ENCODE data around the gene FAM187B. TPM values are rescaled to one million over a fixed set of nuclear protein-coding genes. Genes with fewer than 3 reads are reported as not detected.

The FAM187B gene
- total RNA-seq, 1 donor from 2014 or later = not detected

DNA sequence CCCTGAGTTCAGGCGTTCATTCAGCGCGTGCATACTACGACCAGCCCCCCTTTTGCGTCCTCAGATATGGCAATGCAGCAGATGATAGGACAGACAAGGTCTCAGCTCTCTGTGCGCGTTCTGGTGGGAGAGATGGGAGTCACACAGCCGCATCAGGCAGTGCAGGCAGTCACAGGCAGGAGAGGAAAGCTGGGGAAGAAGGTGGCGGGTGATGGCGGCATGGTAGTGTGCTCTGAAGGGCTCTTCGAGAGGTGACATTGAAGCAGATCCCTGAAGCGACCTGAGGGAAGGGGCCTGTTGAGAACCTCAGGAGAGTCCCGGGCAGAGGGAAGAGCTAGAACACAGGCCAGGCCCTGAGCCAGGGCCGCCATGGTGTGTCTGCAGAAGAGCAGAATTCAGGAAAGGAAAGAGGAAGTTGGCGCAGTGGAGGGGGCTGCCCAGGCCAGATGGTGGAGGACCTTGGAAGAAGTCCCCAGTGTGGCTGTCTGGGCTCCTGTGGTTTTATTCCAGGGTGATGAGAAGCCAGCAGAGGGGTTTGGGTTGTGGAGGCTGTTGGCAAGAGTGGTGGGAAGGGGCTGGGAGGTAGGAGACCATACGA is 43.7 kb upstream of the FAM187B start:
- H3K27ac Mint-ChIP-seq (ENCODE audit: unreplicated experiment) = no peak overlapping the region
- no peaks in the 10 kb centered on the region for H3K27me3 Mint-ChIP-seq (ENCODE audit: low read depth)
- peaks cover 31% of the 10 kb centered on the region for H3K36me3 Mint-ChIP-seq (ENCODE audit: low read depth)
- H3K4me1 Mint-ChIP-seq (ENCODE audit: low read depth) = peaks cover 3% of the 10 kb centered on the region
- H3K9me3 Mint-ChIP-seq (ENCODE audit: low read depth) = no peaks in the 10 kb centered on the region
- H3K4me3 Mint-ChIP-seq (ENCODE audit: unreplicated experiment) = no peak overlapping the region
- no peak for DNase-seq (ENCODE audit: low spot score)
- TF ChIP-seq, protein P1, sequence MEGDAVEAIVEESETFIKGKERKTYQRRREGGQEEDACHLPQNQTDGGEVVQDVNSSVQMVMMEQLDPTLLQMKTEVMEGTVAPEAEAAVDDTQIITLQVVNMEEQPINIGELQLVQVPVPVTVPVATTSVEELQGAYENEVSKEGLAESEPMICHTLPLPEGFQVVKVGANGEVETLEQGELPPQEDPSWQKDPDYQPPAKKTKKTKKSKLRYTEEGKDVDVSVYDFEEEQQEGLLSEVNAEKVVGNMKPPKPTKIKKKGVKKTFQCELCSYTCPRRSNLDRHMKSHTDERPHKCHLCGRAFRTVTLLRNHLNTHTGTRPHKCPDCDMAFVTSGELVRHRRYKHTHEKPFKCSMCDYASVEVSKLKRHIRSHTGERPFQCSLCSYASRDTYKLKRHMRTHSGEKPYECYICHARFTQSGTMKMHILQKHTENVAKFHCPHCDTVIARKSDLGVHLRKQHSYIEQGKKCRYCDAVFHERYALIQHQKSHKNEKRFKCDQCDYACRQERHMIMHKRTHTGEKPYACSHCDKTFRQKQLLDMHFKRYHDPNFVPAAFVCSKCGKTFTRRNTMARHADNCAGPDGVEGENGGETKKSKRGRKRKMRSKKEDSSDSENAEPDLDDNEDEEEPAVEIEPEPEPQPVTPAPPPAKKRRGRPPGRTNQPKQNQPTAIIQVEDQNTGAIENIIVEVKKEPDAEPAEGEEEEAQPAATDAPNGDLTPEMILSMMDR (IDR thresholded peaks at IDR 0.05) = no peak

DNA sequence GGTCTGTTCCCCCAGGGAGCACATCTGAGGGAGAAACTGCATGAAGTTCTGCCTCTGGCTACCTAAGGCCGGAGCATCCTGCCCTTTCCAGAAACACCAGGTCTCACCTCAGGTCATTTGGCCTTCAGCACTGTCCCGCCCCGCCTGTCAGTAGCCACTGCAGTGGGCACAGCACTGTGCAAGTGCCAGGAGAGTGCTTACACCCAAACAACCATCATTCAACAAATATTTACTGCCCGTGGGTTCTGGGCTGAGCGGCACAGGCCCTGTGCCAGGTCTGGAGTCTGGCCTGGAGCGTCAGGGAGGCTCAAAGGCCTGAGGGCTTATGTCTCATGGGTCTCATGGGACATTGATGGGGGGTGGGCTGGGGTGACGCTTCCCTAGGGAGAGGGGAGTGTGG is 43.0 kb upstream of the FAM187B start:
- Mint-ChIP-seq H3K27ac (ENCODE audit: unreplicated experiment) (no peak overlapping the region), H3K9me3 (ENCODE audit: low read depth) (no peaks in the 10 kb centered on the region), H3K4me3 (ENCODE audit: unreplicated experiment) (no peak overlapping the region), H3K4me1 (ENCODE audit: low read depth) (peaks cover 3% of the 10 kb centered on the region), H3K36me3 (ENCODE audit: low read depth) (peaks cover 27% of the 10 kb centered on the region), H3K27me3 (ENCODE audit: low read depth) (no peaks in the 10 kb centered on the region)
- TF ChIP-seq, protein P1 (IDR thresholded peaks at IDR 0.05) = no peak
- DNase-seq (ENCODE audit: low spot score) = no peak

DNA sequence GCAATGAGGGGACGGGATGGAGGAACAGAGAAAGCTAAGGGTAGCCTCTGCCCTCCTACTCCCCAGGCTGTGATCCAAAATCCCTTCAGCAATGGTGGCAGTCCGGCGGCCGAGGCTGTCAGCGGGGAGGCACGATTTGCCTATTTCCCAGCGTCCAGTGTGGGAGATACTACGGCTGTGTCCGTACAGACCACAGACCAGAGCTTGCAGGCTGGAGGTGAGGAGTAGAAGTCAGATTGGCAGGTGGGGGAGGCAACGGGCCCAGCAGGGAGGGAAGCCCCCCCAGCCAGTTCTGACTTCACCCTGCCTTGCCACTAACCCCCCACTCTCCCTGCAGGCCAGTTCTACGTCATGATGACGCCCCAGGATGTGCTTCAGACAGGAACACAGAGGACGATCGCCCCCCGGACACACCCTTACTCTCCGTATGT is 41.9 kb upstream of the FAM187B start:
- no peak for DNase-seq (ENCODE audit: low spot score)
- H3K4me3 Mint-ChIP-seq (ENCODE audit: unreplicated experiment) = no peak overlapping the region
- H3K27ac Mint-ChIP-seq (ENCODE audit: unreplicated experiment) = no peak overlapping the region
- H3K27me3 Mint-ChIP-seq (ENCODE audit: low read depth) = no peaks in the 10 kb centered on the region
- H3K36me3 Mint-ChIP-seq (ENCODE audit: low read depth) = peaks cover 23% of the 10 kb centered on the region
- H3K9me3 Mint-ChIP-seq (ENCODE audit: low read depth) = no peaks in the 10 kb centered on the region
- H3K4me1 Mint-ChIP-seq (ENCODE audit: low read depth) = peaks cover 7% of the 10 kb centered on the region
- TF ChIP-seq, protein P1 (IDR thresholded peaks at IDR 0.05) = no peak

DNA sequence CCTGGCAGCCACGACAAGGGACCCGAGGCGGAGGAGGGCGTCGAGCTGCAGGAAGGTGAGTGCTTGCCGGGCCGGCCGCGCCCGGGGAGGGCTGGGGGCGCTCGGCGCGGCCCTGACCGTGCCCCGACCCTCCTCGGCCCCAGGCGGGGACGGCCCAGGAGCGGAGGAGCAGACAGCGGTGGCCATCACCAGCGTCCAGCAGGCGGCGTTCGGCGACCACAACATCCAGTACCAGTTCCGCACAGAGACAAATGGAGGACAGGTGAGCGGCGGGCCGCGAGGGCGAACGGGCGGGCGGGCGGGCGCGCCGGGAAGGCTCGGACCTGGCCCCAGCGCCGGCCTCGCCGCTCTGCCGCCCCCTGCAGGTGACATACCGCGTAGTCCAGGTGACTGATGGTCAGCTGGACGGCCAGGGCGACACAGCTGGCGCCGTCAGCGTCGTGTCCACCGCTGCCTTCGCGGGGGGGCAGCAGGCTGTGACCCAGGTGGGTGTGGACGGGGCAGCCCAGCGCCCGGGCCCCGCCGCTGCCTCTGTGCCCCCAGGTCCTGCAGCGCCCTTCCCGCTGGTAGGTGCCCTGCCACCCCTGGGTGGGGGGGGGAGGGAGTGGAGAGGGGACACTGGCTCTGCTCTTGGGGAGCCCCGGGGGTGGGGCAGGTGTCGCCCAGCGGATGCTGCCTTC is 41.0 kb upstream of the FAM187B start:
- TF ChIP-seq, protein P1 (IDR thresholded peaks at IDR 0.05) = peak; percentile 96
- H3K27ac Mint-ChIP-seq (ENCODE audit: unreplicated experiment) = peak overlapping the region; percentile 32
- no peaks in the 10 kb centered on the region for H3K9me3 Mint-ChIP-seq (ENCODE audit: low read depth)
- H3K36me3 Mint-ChIP-seq (ENCODE audit: low read depth) = peaks cover 20% of the 10 kb centered on the region
- peak overlapping the region; percentile 58 for H3K4me3 Mint-ChIP-seq (ENCODE audit: unreplicated experiment)
- no peaks in the 10 kb centered on the region for H3K27me3 Mint-ChIP-seq (ENCODE audit: low read depth)
- no peak for DNase-seq (ENCODE audit: low spot score)
- H3K4me1 Mint-ChIP-seq (ENCODE audit: low read depth) = peaks cover 8% of the 10 kb centered on the region

DNA sequence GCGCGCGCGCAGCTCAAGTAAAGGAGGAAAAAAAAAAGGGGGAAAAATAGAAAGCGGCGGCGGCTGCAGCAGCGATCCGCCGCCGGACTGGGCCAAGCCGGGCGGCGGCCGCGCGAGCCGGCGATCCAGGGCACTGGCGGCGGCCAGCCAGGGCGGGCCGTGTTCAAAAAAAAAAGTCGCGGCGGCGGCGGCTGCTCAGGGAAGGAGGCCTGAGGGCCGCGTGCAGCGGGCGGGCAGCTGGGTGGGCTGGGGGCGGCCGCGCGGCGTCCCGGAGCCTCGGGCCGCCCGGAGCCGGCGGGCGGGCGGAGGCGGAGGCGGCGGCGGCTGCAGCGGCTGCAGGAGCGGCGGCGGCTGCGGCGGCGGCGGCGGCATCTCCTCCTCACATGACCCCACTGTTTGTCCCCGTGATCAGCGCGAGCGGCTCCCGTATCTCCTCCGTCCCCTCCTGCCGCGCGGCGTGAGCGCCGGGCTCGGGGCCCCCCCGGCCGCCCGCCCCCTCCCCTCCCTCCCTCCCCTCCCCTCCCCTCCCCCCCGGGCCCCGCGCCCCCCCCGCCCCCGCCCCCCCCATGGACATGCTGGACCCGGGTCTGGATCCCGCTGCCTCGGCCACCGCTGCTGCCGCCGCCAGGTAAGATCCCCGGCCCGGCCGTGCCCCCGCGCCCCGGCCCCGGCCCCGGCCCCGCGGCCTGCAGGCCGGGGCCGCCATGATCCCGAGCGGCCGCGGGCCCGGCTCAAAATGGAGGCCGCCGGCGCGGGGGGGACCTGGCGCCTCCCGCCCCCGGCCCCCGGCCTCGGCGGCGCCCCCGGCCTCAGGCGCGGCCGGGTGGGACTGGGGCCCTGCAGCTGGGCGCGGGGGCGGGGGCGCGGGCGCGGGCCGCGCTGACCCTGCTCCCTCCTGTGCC is 40.2 kb upstream of the FAM187B start, which contains the start of gene USF2:
USF2 (plus strand) TSS at position 427 of the 902 bp plus-strand sequence; CDS start at position 567, 140 bp downstream.
- Mint-ChIP-seq H3K4me1 (ENCODE audit: low read depth) (peaks cover 8% of the 10 kb centered on the region), H3K36me3 (ENCODE audit: low read depth) (peaks cover 15% of the 10 kb centered on the region), H3K9me3 (ENCODE audit: low read depth) (no peaks in the 10 kb centered on the region), H3K27me3 (ENCODE audit: low read depth) (no peaks in the 10 kb centered on the region), H3K27ac (ENCODE audit: unreplicated experiment) (peak within 1 kb of the TSS; percentile 91), H3K4me3 (ENCODE audit: unreplicated experiment) (peak within 1 kb of the TSS; percentile 96)
- peak; percentile 26 for DNase-seq (ENCODE audit: low spot score)
- TF ChIP-seq, protein P1 (IDR thresholded peaks at IDR 0.05) = no peak

Data from chondrocyte (in vitro differentiated cells).